ENCODE measurements around the gene VAV2.

Gene VAV2

DNA sequence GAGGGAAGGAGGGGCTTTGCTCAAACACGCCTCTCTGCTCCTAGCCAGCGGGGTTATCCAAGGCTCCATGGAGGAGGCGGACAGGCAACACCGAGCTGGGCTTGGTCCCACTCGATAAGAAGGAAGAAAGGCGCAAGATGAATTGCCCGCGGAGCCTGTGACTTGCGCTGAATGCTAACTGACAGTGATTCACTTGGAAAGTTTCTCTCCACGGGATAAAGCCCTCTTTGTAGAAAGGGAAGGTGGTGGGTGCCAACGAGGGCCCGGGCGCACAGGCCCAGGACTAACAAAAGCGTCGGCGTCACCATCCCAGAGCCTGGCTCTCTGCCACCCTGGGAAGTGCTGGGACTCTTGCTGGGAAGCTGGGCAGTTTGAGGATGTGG is 76.0 kb downstream of the VAV2 start:
- DNase-seq (ENCODE audit: low read depth), result no peak
- TF ChIP-seq, protein P1, sequence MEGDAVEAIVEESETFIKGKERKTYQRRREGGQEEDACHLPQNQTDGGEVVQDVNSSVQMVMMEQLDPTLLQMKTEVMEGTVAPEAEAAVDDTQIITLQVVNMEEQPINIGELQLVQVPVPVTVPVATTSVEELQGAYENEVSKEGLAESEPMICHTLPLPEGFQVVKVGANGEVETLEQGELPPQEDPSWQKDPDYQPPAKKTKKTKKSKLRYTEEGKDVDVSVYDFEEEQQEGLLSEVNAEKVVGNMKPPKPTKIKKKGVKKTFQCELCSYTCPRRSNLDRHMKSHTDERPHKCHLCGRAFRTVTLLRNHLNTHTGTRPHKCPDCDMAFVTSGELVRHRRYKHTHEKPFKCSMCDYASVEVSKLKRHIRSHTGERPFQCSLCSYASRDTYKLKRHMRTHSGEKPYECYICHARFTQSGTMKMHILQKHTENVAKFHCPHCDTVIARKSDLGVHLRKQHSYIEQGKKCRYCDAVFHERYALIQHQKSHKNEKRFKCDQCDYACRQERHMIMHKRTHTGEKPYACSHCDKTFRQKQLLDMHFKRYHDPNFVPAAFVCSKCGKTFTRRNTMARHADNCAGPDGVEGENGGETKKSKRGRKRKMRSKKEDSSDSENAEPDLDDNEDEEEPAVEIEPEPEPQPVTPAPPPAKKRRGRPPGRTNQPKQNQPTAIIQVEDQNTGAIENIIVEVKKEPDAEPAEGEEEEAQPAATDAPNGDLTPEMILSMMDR (IDR thresholded peaks at IDR 0.05; ENCODE audit: low read depth, low read length, missing control alignments), result no peak
- H3K4me3 ChIP-seq (ENCODE audit: low read depth, low read length), result no peak overlapping the region
- in situ Hi-C loops (cut with HindIII; ENCODE audit: low sequenced_read_pairs), result loop anchor here (5.0 kb wide), 1 partner anchor 89 kb away; no protein-coding TSS in a partner anchor

DNA sequence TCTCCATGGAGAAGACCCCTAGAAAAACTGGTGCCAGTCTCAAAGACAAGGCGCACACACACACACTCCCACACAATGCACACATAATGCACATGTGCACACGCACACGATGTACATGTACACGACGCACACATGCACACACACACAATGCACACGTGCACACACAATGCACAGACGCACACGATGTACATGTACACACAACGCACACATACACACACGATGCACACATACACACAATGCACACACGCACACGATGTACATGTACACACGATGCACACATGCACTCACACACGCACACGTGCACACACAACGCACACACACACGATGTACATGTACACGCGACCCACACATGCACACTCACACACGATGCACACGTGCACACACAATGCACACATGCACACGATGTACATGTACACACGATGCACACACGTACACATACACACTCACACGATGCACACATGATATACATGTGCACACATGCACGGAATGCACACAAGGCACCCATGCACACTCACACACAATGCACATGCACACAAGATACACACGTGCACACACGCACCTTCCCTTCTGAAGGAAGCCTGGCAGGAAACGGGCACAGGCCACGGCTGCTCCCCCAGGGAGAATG is 76.5 kb downstream of the VAV2 start:
- in situ Hi-C loops (cut with HindIII; ENCODE audit: low sequenced_read_pairs), result loop anchor here (5.0 kb wide), 1 partner anchor 88 kb away; no protein-coding TSS in a partner anchor
- H3K4me3 ChIP-seq (ENCODE audit: low read depth, low read length), result no peak overlapping the region
- TF ChIP-seq, protein P1 (IDR thresholded peaks at IDR 0.05; ENCODE audit: low read depth, low read length, missing control alignments), result no peak
- no peak for DNase-seq (ENCODE audit: low read depth)

DNA sequence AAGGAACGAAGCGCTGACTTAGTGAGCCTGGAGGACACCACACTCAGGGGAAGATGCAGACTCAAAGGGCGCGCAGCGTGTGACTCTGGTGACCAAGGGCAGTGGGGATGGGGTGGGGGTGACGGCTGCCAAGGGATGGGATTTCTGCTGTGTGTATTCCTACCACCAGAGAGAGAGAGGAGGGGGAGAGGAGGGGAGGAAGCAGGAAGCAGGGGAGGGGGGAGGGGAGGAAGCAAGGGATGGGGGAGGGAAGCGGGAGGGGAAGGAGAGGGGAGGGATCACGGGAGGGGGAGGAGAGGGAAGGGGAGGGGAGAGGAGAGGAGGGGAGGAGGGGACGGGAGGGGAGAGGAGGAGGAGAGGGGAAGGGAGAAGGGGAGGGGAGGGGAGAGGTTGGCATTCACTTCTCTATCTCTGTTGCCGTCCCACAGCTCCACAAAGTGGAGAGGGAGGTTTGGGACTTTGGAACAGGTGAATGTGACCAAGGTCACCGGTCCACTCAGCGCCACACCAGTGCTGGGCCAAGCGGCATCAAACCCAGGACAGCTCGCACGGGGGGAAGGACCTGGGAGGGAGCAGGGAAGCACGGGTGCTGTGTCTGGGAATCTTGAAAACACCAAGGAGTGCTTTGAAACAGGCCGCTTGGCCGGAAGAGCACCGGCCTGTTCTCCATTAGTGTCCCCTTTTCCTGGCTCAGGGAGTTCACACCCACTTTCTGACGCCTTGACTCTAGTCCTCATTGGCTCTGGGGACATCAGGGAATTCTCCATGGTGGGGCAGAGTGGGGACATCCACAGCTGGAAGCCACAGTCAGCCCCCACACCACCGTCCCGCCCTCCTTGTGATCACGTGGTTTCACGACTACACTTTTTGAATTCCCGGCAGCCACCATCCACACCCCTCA is 77.4 kb downstream of the VAV2 start:
- TF ChIP-seq, protein P1 (IDR thresholded peaks at IDR 0.05; ENCODE audit: low read depth, low read length, missing control alignments), result no peak
- in situ Hi-C loops (cut with HindIII; ENCODE audit: low sequenced_read_pairs), result loop anchor here (5.0 kb wide), 1 partner anchor 87 kb away; no protein-coding TSS in a partner anchor
- H3K4me3 ChIP-seq (ENCODE audit: low read depth, low read length), result no peak overlapping the region
- no peak for DNase-seq (ENCODE audit: low read depth)

DNA sequence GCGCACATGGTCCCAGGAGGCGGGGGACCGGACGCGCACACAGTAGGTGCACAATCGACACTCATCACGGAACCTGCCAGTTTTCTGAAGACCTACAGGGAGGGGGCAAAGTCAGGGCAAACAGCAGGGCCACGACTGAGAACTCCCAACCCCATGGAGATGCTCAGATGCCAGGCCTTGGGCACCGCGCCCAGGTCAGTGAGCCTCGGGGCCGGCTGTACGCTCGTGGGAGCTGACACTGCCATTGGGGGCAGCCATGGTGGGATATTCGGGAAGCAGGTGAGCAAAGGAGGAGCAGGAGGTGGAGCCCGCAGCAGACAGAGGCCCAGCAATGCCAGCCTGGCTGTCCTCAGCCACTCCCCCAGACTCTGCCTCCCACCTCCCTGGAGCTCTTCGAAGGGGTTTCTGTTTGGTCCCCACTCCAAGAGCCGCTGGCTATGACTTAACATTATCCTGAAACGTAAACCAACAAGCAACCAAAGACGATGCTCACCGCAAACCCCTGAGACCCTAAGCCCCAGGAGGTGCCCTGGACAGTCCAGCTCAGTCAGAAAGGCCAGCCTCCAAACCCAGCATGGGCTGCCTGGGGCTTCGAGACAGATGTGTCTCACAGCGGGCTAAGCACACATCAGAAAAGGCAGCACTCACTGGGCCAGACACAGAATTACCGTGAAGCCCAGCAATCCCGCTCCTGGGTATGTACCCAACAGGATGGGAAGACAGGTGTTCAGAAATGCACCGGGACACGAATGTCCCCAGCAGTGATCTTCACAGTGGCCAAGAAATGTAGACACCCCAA is 78.4 kb downstream of the VAV2 start:
- DNase-seq (ENCODE audit: low read depth), result no peak
- in situ Hi-C loops (cut with HindIII; ENCODE audit: low sequenced_read_pairs), result no loop called here
- TF ChIP-seq, protein P1 (IDR thresholded peaks at IDR 0.05; ENCODE audit: low read depth, low read length, missing control alignments), result no peak

DNA sequence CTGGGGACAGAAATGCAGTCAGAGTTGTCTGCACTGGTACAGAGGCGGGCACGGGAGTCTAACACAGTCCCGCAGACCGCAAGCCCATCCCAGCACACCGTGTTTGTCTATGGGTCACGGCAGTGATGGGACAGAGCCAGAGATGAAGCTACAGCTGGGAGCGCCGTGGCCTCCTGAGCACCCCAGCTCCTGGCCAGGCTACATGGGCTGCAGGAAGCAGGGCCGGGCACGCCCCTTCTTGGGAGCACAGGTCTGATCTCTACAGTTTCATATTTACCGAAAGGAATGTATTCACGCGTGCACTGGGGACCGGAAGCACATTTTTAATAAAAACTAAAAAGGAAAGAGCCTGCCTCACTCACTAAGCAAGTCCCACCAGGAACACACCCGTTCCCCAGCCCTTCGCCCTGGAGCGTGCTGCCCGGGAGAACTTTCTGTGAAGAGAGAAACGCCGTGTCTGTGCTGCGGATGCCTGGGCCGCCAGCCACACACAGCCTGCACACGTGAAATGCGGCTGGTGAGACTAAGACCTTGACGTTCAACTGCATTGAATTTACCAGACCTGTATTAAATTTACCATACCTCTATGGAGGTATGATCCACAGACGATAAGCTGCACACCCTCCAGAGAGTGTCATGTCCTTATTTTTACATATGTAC is 81.1 kb downstream of the VAV2 start:
- H3K4me3 ChIP-seq (ENCODE audit: low read depth, low read length), result no peak overlapping the region
- in situ Hi-C loops (cut with HindIII; ENCODE audit: low sequenced_read_pairs), result no loop called here
- TF ChIP-seq, protein P1 (IDR thresholded peaks at IDR 0.05; ENCODE audit: low read depth, low read length, missing control alignments), result no peak

More for the DNA sequence above, 78.4 kb downstream of the VAV2 start:
- no peak overlapping the region for H3K4me3 ChIP-seq (ENCODE audit: low read depth, low read length)

More for the DNA sequence above, 81.1 kb downstream of the VAV2 start:
- DNase-seq (ENCODE audit: low read depth), result no peak

Data from astrocyte of the cerebellum (primary cell).